ENCODE data around the gene GCFC2. TPM values are rescaled to one million over a fixed set of nuclear protein-coding genes. Genes with fewer than 3 reads are reported as not detected.
"Not testable (repeated sequence)": the region's sequence is repeated elsewhere in the genome, so short reads cannot be mapped to it uniquely, and the experiment has no call there.

Gene GCFC2
- total RNA-seq, 3 donors from 2014 or later, result 13.6 to 16.4 (median 14.4) TPM

DNA sequence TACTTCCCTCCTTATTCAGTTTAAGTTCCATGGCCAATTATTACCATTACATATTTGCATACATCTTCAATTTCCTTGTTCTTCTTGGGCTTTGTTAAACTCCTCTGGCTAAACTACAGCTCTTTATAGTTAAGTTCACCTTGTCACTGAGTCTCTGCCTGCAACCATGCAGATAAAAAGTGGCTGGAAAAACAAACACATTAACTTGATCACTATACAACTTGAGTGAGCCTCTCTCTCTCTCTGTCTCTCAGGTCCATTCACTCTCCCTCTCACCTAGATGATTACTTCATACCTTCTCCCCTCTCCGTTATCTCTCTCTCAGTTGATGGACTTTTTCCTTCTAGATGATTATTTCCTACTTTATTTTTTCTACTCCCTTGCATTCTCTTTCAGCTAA lies 30.3 kb downstream of the GCFC2 start:
- Histone ChIP-seq H3K36me3 (ENCODE audit: low read depth) (no peaks in the 10 kb centered on the region), H3K4me1 (ENCODE audit: low read depth) (no peaks in the 10 kb centered on the region), H3K9me3 (no peaks in the 10 kb centered on the region), H3K4me3 (no peak overlapping the region)
- TF ChIP-seq, protein P1, sequence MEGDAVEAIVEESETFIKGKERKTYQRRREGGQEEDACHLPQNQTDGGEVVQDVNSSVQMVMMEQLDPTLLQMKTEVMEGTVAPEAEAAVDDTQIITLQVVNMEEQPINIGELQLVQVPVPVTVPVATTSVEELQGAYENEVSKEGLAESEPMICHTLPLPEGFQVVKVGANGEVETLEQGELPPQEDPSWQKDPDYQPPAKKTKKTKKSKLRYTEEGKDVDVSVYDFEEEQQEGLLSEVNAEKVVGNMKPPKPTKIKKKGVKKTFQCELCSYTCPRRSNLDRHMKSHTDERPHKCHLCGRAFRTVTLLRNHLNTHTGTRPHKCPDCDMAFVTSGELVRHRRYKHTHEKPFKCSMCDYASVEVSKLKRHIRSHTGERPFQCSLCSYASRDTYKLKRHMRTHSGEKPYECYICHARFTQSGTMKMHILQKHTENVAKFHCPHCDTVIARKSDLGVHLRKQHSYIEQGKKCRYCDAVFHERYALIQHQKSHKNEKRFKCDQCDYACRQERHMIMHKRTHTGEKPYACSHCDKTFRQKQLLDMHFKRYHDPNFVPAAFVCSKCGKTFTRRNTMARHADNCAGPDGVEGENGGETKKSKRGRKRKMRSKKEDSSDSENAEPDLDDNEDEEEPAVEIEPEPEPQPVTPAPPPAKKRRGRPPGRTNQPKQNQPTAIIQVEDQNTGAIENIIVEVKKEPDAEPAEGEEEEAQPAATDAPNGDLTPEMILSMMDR (IDR thresholded peaks at IDR 0.05), result no peak
- DNase-seq (no peak), ATAC-seq (no peak)
- intact Hi-C loops (cut with DNase I, micrococcal nuclease), result no loop called here

- H3K36me3 ChIP-seq (ENCODE audit: low read depth), result no peaks in the 10 kb centered on the region
- no peak overlapping the region for H3K4me3 ChIP-seq
- intact Hi-C loops (cut with DNase I, micrococcal nuclease), result no loop called here
- no peaks in the 10 kb centered on the region for H3K4me1 ChIP-seq (ENCODE audit: low read depth)
- TF ChIP-seq, protein P1 (IDR thresholded peaks at IDR 0.05), result no peak
- no peak for DNase-seq
- no peak for ATAC-seq
- H3K9me3 ChIP-seq, result no peaks in the 10 kb centered on the region
These were observed 31.2 kb downstream of the GCFC2 start for GRCh38 chr2:75679556-75679955.

DNA sequence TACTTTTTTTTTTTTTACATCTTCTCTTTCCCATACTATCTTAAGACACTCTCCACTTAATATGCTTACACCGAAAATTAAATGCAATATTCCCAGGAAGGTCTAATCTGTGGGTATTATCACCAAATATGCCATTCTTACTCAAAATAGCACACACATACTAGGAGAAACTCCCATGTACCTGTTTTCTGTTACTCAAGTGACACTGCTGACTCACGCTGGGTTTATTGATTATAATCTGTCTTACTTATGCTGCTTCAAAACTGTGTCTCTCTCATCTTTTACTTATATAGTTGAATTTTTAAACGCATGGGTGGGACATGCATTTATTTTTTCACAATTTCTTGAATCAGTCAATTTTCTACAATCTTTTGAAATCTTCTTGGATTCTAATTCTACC lies 34.3 kb downstream of the GCFC2 start:
- DNase-seq (no peak), ATAC-seq (no peak)

DNA sequence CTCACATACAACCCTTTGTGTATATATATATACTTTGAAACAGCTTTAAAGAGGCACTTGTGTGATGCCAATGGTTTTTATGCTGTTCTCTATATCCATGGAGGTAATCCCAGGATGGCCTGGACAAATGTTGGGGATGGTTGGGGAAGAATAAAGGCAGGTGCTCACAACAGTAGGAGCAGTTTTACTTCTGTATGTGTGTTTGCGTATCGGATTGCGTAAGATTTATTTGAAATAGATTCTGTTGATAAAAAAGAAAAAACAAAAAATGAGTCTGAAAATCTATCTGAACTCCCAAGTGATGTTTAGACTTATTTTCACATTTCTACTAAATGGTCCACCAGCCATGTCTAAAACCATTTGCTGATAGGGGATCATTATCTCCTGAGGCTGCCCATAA lies 34.8 kb downstream of the GCFC2 start:
- no peak overlapping the region for H3K4me3 ChIP-seq
- no peaks in the 10 kb centered on the region for H3K9me3 ChIP-seq
- TF ChIP-seq, protein P1 (IDR thresholded peaks at IDR 0.05), result no peak
- H3K36me3 ChIP-seq (ENCODE audit: low read depth), result no peaks in the 10 kb centered on the region
- ATAC-seq, result no peak
- no peak for DNase-seq
- intact Hi-C loops (cut with DNase I, micrococcal nuclease), result no loop called here
- H3K4me1 ChIP-seq (ENCODE audit: low read depth), result no peaks in the 10 kb centered on the region

More for the DNA sequence above, 34.3 kb downstream of the GCFC2 start:
- H3K36me3 ChIP-seq (ENCODE audit: low read depth), result no peaks in the 10 kb centered on the region
- no peak overlapping the region for H3K4me3 ChIP-seq
- TF ChIP-seq, protein P1 (IDR thresholded peaks at IDR 0.05), result no peak
- intact Hi-C loops (cut with DNase I, micrococcal nuclease), result no loop called here
- H3K9me3 ChIP-seq, result no peaks in the 10 kb centered on the region
- H3K4me1 ChIP-seq (ENCODE audit: low read depth), result no peaks in the 10 kb centered on the region

DNA sequence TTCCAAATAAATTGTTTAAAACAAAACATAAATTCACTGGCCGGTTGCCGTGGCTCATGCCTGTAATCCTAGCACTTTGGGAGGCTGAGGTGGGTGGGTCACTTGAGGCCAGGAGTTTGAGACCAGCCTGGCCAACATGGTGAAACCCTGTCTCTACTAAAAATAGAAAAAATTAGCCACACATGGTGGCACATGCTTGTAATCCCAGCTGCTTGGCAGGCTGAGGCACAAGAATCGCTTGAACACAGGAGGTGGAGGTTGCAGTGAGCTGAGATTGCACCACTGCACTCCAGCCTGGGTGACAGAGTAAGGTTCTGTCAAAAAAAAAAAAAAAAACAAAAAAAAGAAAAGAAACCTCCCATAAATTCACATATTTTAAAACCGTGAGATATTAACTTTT lies 35.3 kb downstream of the GCFC2 start:
- DNase-seq; H3K36me3 ChIP-seq (ENCODE audit: low read depth); intact Hi-C loops (cut with DNase I, micrococcal nuclease); ATAC-seq; H3K4me1 ChIP-seq (ENCODE audit: low read depth); H3K4me3 ChIP-seq; H3K9me3 ChIP-seq: not testable (repeated sequence)

DNA sequence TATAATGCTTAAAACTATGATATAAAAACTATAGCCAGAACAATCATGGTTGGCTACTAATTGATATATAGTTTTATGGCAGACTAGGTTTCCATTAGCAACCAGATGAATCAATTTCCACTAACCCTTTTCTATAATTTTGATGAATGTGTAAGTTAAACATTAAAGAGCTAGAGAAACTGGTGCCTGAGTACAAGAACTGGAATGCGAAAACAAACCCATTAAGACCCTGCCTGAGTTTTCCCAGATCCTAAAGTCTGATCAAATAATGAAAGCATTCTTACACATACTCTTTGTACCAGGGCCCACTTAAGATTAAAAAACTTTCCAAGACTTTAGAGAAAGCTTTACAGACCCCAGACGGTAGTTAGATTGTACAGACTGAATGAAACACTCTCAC lies 42.8 kb downstream of the GCFC2 start:
- no peak for ATAC-seq
- no peaks in the 10 kb centered on the region for H3K9me3 ChIP-seq
- H3K4me1 ChIP-seq (ENCODE audit: low read depth), result no peaks in the 10 kb centered on the region
- H3K36me3 ChIP-seq (ENCODE audit: low read depth), result no peaks in the 10 kb centered on the region
- intact Hi-C loops (cut with DNase I, micrococcal nuclease), result no loop called here
- DNase-seq, result no peak
- H3K4me3 ChIP-seq, result no peak overlapping the region
- TF ChIP-seq, protein P1 (IDR thresholded peaks at IDR 0.05), result no peak

Measured in mucosa of descending colon (tissue), 3 donors.